ENCODE data around the gene ATF1.
"Not testable (repeated sequence)": the region's sequence is repeated elsewhere in the genome, so short reads cannot be mapped to it uniquely, and the experiment has no call there.

ATF1 gene

GRCh38 chr12:50855679-50856078, 91.8 kb downstream of the ATF1 start:
- not testable (repeated sequence) for ATAC-seq (replicated peaks; ENCODE audit: extremely low read depth, poor library complexity, severe bottlenecking); H3K27ac Mint-ChIP-seq (ENCODE audit: low read depth); DNase-seq (ENCODE audit: low spot score in 2 of 2); H3K4me3 Mint-ChIP-seq; H3K4me1 Mint-ChIP-seq; H3K36me3 Mint-ChIP-seq (ENCODE audit: insufficient read depth); H3K9me3 Mint-ChIP-seq
- H3K27me3 Mint-ChIP-seq, result peaks cover 41% of the 10 kb centered on the region

- no peak for DNase-seq (ENCODE audit: low spot score in 2 of 2)
- Mint-ChIP-seq H3K4me3 (no peak overlapping the region), H3K4me1 (no peaks in the 10 kb centered on the region), H3K9me3 (no peaks in the 10 kb centered on the region), H3K27ac (ENCODE audit: low read depth) (no peak overlapping the region), H3K36me3 (ENCODE audit: insufficient read depth) (no peaks in the 10 kb centered on the region), H3K27me3 (peaks cover 33% of the 10 kb centered on the region)
- ATAC-seq (replicated peaks; ENCODE audit: extremely low read depth, poor library complexity, severe bottlenecking), result no peak
These were observed 95.9 kb downstream of the ATF1 start for GRCh38 chr12:50859621-50860310.

- ATAC-seq (replicated peaks; ENCODE audit: extremely low read depth, poor library complexity, severe bottlenecking), result no peak
- no peak overlapping the region for H3K27ac Mint-ChIP-seq (ENCODE audit: low read depth)
- peaks cover 58% of the 10 kb centered on the region for H3K27me3 Mint-ChIP-seq
- no peak overlapping the region for H3K4me3 Mint-ChIP-seq
- no peaks in the 10 kb centered on the region for H3K4me1 Mint-ChIP-seq
- no peaks in the 10 kb centered on the region for H3K9me3 Mint-ChIP-seq
- no peaks in the 10 kb centered on the region for H3K36me3 Mint-ChIP-seq (ENCODE audit: insufficient read depth)
- DNase-seq (ENCODE audit: low spot score in 2 of 2), result no peak
These were observed 98.4 kb downstream of the ATF1 start for GRCh38 chr12:50862316-50862715.

- no peak overlapping the region for H3K4me3 Mint-ChIP-seq
- H3K4me1 Mint-ChIP-seq, result peaks cover 6% of the 10 kb centered on the region
- no peaks in the 10 kb centered on the region for H3K9me3 Mint-ChIP-seq
- H3K27ac Mint-ChIP-seq (ENCODE audit: low read depth), result no peak overlapping the region
- ATAC-seq (replicated peaks; ENCODE audit: extremely low read depth, poor library complexity, severe bottlenecking) (no peak), DNase-seq (ENCODE audit: low spot score in 2 of 2) (no peak)
- H3K36me3 Mint-ChIP-seq (ENCODE audit: insufficient read depth), result peaks cover 2% of the 10 kb centered on the region
- H3K27me3 Mint-ChIP-seq, result peaks cover 64% of the 10 kb centered on the region
These were observed 101.4 kb downstream of the ATF1 start for GRCh38 chr12:50865266-50865665.

GRCh38 chr12:50868881-50869280, 105.0 kb downstream of the ATF1 start:
- H3K27me3 Mint-ChIP-seq, result peaks cover 44% of the 10 kb centered on the region
- not testable (repeated sequence) for ATAC-seq (replicated peaks; ENCODE audit: extremely low read depth, poor library complexity, severe bottlenecking); H3K27ac Mint-ChIP-seq (ENCODE audit: low read depth)

More at GRCh38 chr12:50868881-50869280, 105.0 kb downstream of the ATF1 start:
- H3K9me3 Mint-ChIP-seq; H3K36me3 Mint-ChIP-seq (ENCODE audit: insufficient read depth); H3K4me3 Mint-ChIP-seq; H3K4me1 Mint-ChIP-seq; DNase-seq (ENCODE audit: low spot score in 2 of 2): not testable (repeated sequence)

All from central memory CD8-positive, alpha-beta T cell (primary cell).